BE2C (cell line): ENCODE data around the gene SNX5.

ENCODE experiments used
- DNase-seq: peaks from one replicate; pipeline ENCODE4 v3.0.0-alpha.2; 2020
- H3K27me3 ChIP-seq: fragments of 250-450 bp; sonication (Bioruptor Pico); 2 replicates; pipeline ENCODE4 v1.5.1; 2020; ENCODE audit warnings: mild to moderate bottlenecking
- H3K36me3 ChIP-seq: fragments of 250-450 bp; sonication (Bioruptor Pico); 2 replicates; pipeline ENCODE4 v1.5.1; 2020; ENCODE audit warnings: mild to moderate bottlenecking
- H3K4me1 ChIP-seq: fragments of 250-450 bp; sonication (Bioruptor Pico); 2 replicates; pipeline ENCODE4 v1.5.1; 2020
- H3K4me3 ChIP-seq: 2 replicates; pipeline ENCODE4 v1.5.1; 2011; ENCODE audit warnings: low read depth, low read length
- H3K9me3 ChIP-seq: fragments of 250-450 bp; sonication (Bioruptor Pico); 2 replicates; pipeline ENCODE4 v1.5.1; 2020
- CTCF ChIP-seq: IDR thresholded peaks from 2 replicates; pipeline ENCODE4 v1.5.1; 2012; ENCODE audit warnings: mild to moderate bottlenecking, low read depth, low read length

The SNX5 gene

DNA sequence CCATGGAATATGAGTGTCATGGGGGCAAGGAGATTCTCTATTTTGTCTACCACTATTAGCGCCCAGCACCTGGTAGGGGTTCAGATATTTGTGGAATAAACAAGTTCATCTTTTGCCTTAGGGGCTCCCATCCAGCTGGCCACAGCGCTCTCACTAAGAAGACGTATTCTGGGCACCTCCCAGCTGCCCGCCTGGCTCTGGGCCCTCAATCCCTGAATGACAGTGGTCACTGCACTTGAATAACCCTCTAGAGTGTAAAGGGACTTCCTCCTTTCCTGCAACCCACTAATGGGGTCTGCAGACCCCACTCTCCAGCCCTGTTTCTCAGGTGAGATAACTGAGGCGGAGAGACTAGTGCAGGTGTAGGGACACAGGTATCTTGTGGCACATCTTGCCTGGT, 36.2 kb downstream of the SNX5 start:
- Histone ChIP-seq H3K36me3 (no peaks in the 10 kb centered on the region), H3K27me3 (no peaks in the 10 kb centered on the region), H3K9me3 (no peaks in the 10 kb centered on the region), H3K4me3 (no peak overlapping the region), H3K4me1 (no peaks in the 10 kb centered on the region; the same call in 1 of the 2 replicates)
- TF ChIP-seq CTCF = no peak
- no peak for DNase-seq

DNA sequence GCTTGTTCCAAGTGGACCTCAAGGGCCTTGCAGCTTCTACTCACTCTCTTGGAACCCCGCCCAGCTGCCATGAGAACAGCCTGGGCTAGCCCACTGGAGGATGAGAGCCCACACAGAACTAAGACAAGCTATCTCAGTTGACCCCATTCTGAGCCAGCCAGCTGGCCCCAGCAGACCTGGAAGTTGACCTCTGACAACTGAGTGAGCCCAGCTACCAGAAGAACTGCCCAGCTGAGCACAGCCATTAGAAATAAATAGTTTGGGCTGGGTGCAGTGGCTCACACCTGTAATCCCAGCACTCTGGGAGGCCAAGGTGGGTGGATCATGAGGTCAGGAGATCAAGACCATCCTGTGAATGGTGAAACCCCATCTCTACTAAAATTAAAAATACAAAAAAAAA, 37.1 kb downstream of the SNX5 start:
- TF ChIP-seq CTCF = no peak

DNA sequence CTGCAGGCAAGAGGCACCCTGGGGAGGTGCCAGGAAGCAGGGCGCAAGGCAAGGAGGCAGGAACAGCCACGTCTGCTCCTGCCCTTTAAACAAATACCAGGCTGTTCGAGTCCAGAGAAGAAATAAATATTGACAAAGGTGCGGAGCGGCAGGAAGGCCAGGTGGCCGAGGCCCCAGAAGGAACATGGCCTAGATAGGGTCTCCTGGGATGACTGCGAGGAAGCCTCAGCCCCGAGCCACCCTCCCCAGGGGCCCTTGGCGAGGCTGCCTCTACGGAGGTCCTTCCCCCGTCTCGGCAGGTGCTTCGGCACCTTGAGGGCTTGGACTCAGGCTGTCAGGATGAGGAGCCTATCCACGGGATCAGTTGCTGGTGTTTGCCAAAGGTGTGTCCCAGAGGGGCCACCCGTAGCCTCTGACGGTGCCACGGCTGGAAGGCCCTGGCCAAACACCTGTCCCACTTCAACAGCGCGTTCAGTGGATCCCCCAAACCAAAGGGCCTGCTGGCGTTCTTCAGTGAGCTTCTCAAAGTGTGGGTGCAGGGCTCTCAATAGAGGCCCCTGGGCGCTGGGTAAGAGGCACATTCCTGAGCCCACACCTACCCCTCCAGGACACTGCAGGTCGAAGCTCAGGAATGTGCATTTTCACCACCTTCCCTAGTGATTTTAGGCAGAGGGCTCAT, 39.8 kb downstream of the SNX5 start:
- DNase-seq = no peak
- Histone ChIP-seq H3K9me3 (no peaks in the 10 kb centered on the region), H3K4me1 (no peaks in the 10 kb centered on the region), H3K36me3 (no peaks in the 10 kb centered on the region), H3K4me3 (no peak overlapping the region), H3K27me3 (no peaks in the 10 kb centered on the region)
- TF ChIP-seq CTCF = no peak

More for the DNA sequence above, 37.1 kb downstream of the SNX5 start:
- Histone ChIP-seq H3K4me1 (no peaks in the 10 kb centered on the region), H3K36me3 (no peaks in the 10 kb centered on the region), H3K27me3 (no peaks in the 10 kb centered on the region), H3K4me3 (no peak overlapping the region), H3K9me3 (no peaks in the 10 kb centered on the region)
- DNase-seq = no peak

- no peak overlapping the region for H3K4me3 ChIP-seq
- H3K9me3 ChIP-seq = no peaks in the 10 kb centered on the region
- H3K36me3 ChIP-seq = no peaks in the 10 kb centered on the region
- no peaks in the 10 kb centered on the region for H3K4me1 ChIP-seq
- no peak for TF ChIP-seq CTCF
- no peak for DNase-seq
- H3K27me3 ChIP-seq = no peaks in the 10 kb centered on the region
These were observed 40.4 kb downstream of the SNX5 start for GRCh38 chr20:17928211-17928611.

- Histone ChIP-seq H3K36me3 (no peaks in the 10 kb centered on the region), H3K9me3 (no peaks in the 10 kb centered on the region), H3K4me3 (no peak overlapping the region), H3K27me3 (no peaks in the 10 kb centered on the region), H3K4me1 (no peaks in the 10 kb centered on the region)
- no peak for DNase-seq
- no peak for TF ChIP-seq CTCF
These were observed 42.7 kb downstream of the SNX5 start for GRCh38 chr20:17925940-17926300.

GRCh38 chr20:17925141-17925939, 43.3 kb downstream of the SNX5 start:
- H3K36me3 ChIP-seq = no peaks in the 10 kb centered on the region
- H3K4me1 ChIP-seq = no peaks in the 10 kb centered on the region
- no peak for TF ChIP-seq CTCF
- DNase-seq = no peak
- no peak overlapping the region for H3K4me3 ChIP-seq
- no peaks in the 10 kb centered on the region for H3K27me3 ChIP-seq
- no peaks in the 10 kb centered on the region for H3K9me3 ChIP-seq
